GM12891 (cell line): ENCODE results near the gene ZNF502. TPM values are rescaled to one million over a fixed set of nuclear protein-coding genes. Genes with fewer than 3 reads are reported as not detected.
"Not testable (repeated sequence)": the region's sequence is repeated elsewhere in the genome, so short reads cannot be mapped to it uniquely, and the experiment has no call there.

ENCODE experiments used
- DNase-seq: peaks from one replicate; pipeline ENCODE4 v3.0.0; 2011; ENCODE audit warnings: low spot score; ENCODE audit not compliant: insufficient read length
- FAIRE-seq: peaks from 2 replicates; lab custom pipeline; 2011; peaks lifted over from hg19 to GRCh38; lab: Jason Lieb, UNC
- PAX5 ChIP-seq: IDR thresholded peaks from 2 replicates; pipeline ENCODE4 v1.6.1; 2011; ENCODE audit warnings: low read length, moderate library complexity, mild to moderate bottlenecking; ENCODE audit not compliant: insufficient read depth, severe bottlenecking
- POLR2A ChIP-seq: IDR thresholded peaks from 2 replicates; pipeline ENCODE4 v1.6.1; 2011; ENCODE audit warnings: low read depth, low read length, control low read depth
- POLR2AphosphoS5 ChIP-seq: IDR thresholded peaks from 2 replicates; pipeline ENCODE4 v1.6.1; 2011; ENCODE audit warnings: low read depth, low read length, control low read depth
- POU2F2 ChIP-seq: IDR thresholded peaks from 2 replicates; pipeline ENCODE4 v1.6.1; 2011; ENCODE audit warnings: low read depth, mild to moderate bottlenecking, control low read depth, low read length, moderate library complexity
- SPI1 ChIP-seq: IDR thresholded peaks from 2 replicates; pipeline ENCODE4 v1.6.1; 2011; ENCODE audit warnings: low read depth, low read length, control low read depth
- TAF1 ChIP-seq: IDR thresholded peaks from 2 replicates; pipeline ENCODE4 v1.6.1; 2011; ENCODE audit warnings: low read depth, low read length, control low read depth
- polyA plus RNA-seq: library from polyadenylated mRNA; unstranded; fragments of >200 nt; gene quantifications from one replicate; pipeline ENCODE4 v1.2.1, GENCODE V29; 2012; ENCODE audit warnings: low read depth, missing spikeins, inconsistent platforms; ENCODE audit not compliant: missing spikeins

The ZNF502 gene
- 0.92 TPM for polyA plus RNA-seq

GRCh38 chr3:44712455-44713075, at the start of gene ZNF502:
ZNF502 (plus strand) TSS chr3:44712660; CDS start chr3:44720262, 7,602 bp downstream.
- DNase-seq (peak; percentile 41), FAIRE-seq (peak; percentile 77)
- TF ChIP-seq TAF1 = peak; percentile 65; the same call in 1 of the 2 replicates
- TF ChIP-seq SPI1 = no peak
- 0 out of 2 replicates have a peak, but pooled peaks have one; percentile 29 for TF ChIP-seq POLR2A

GRCh38 chr3:44665173-44665572, 47.3 kb upstream of the ZNF502 start:
- DNase-seq (no peak), FAIRE-seq (no peak)
- TF ChIP-seq PAX5 (no peak), POLR2AphosphoS5 (no peak), SPI1 (no peak), POLR2A (no peak), TAF1 (no peak), POU2F2 (no peak)

GRCh38 chr3:44666346-44666745, 46.1 kb upstream of the ZNF502 start:
- TF ChIP-seq POLR2A = no peak
- TF ChIP-seq POU2F2 = no peak
- no peak for TF ChIP-seq PAX5
- no peak for TF ChIP-seq POLR2AphosphoS5
- no peak for TF ChIP-seq SPI1
- TF ChIP-seq TAF1 = no peak
- FAIRE-seq (no peak), DNase-seq (no peak)

- DNase-seq (no peak), FAIRE-seq (no peak)
- TF ChIP-seq POLR2A = no peak
- TF ChIP-seq SPI1 = no peak
- TF ChIP-seq POU2F2 = no peak
- TF ChIP-seq POLR2AphosphoS5 = no peak
Observed at GRCh38 chr3:44669760-44670159, 42.7 kb upstream of the ZNF502 start.

GRCh38 chr3:44673466-44673865, 39.0 kb upstream of the ZNF502 start:
- FAIRE-seq, DNase-seq: not testable (repeated sequence)

GRCh38 chr3:44674211-44674610, 38.2 kb upstream of the ZNF502 start:
- no peak for FAIRE-seq

GRCh38 chr3:44678480-44679116, 33.9 kb upstream of the ZNF502 start:
- DNase-seq (no peak), FAIRE-seq (no peak)
- TF ChIP-seq POLR2A (no peak), POLR2AphosphoS5 (no peak), PAX5 (no peak), TAF1 (no peak), POU2F2 (no peak), SPI1 (no peak)

More at GRCh38 chr3:44674211-44674610, 38.2 kb upstream of the ZNF502 start:
- TF ChIP-seq POU2F2 (no peak), POLR2A (no peak), PAX5 (no peak), TAF1 (no peak), POLR2AphosphoS5 (no peak), SPI1 (no peak)
- DNase-seq = no peak

- no peak for TF ChIP-seq PAX5
- no peak for TF ChIP-seq POLR2A
- TF ChIP-seq POLR2AphosphoS5 = no peak
- TF ChIP-seq POU2F2 = no peak
- TF ChIP-seq TAF1 = no peak
- TF ChIP-seq SPI1 = no peak
- DNase-seq (no peak), FAIRE-seq (no peak)
Observed at GRCh38 chr3:44680921-44681455, 31.5 kb upstream of the ZNF502 start.

GRCh38 chr3:44682182-44682896, 30.1 kb upstream of the ZNF502 start:
- FAIRE-seq (no peak), DNase-seq (no peak)
- TF ChIP-seq POLR2A = no peak
